Amniotic epithelial cell (primary cell): Measurements from ENCODE around the gene MC4R.

Experiments used
- DNase-seq: peaks from one replicate; pipeline ENCODE4 v3.0.0-alpha.2; 2010; ENCODE audit warnings: low read depth

Gene MC4R

DNA sequence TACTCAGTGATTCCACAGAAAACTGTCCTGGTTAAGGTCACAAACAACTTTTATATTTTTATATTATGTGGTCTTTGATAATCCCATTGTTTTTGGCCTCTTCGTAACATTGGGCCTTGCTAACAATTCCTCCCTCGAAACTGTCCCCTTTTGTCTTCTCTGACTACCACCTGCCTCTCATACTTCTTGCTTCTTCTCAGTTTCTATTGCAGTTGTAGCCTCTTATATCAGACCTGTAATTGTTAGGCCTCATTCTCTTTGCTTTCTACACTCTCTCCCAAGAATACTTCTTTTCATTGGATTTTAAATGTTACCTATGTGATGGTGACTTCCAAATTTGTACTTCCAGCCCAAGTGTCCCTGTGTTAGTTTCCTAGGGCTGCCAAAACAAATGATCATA, 44.7 kb downstream of the MC4R start:
- no peak for DNase-seq

DNA sequence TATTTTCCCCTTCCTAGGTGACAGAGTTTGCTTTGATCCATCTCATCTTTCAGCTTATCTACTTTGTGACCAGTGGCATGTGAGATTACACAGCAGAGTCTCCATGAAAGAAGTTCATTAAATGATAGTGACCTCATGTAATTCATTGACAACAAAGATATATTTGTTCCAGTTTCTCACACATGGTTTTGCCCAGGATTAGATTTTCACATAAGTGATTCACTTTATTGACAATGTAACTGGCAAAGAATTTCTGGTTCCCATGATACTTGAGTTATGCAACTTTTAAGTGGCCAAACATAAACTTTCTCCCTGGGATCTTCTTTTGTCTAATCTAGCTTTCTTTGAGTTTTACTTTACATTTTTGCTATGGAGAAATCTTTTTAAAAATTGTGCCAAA, 50.0 kb downstream of the MC4R start:
- no peak for DNase-seq
